ENCODE measurements around the gene WDR6. TPM values are rescaled to one million over a fixed set of nuclear protein-coding genes. Genes with fewer than 3 reads are reported as not detected.

Gene WDR6
- total RNA-seq, result 70.9 and 85.1 TPM in 2 replicates

GRCh38 chr3:49007068-49007770, at the start of gene WDR6:
TSS of gene WDR6 (plus strand) at chr3:49007391. CDS start at chr3:49007432, 41 bp downstream.

GRCh38 chr3:48989796-48990635, 17.2 kb upstream of the WDR6 start, which contains the start of gene P4HTM:
TSS of gene P4HTM (plus strand) at chr3:48990241. CDS start at chr3:48990257, 16 bp downstream.

GRCh38 chr3:49017971-49018706, 10.9 kb downstream of the WDR6 start, which contains the start of gene DALRD3:
TSS of gene DALRD3 (minus strand) at chr3:49018580. CDS start at chr3:49018564, 16 bp downstream.

GRCh38 chr3:49021813-49022687, 14.9 kb downstream of the WDR6 start, which contains the start of gene NDUFAF3:
TSS of gene NDUFAF3 (plus strand) at chr3:49022121. CDS start at chr3:49022145, 24 bp downstream.

GRCh38 chr3:49028673-49029562, 21.7 kb downstream of the WDR6 start, which contains the start of gene IMPDH2:
TSS of gene IMPDH2 (minus strand) at chr3:49029398. CDS start at chr3:49029350, 48 bp downstream.

Other genes with a start within 250 kb of the WDR6 start
- gene PRKAR2A, start 159.5 kb upstream of the WDR6 start, total RNA-seq, result 30.2 and 82.2 TPM in 2 replicates
- 19.9 and 21.8 TPM in 2 replicates for gene SLC25A20, start 108.5 kb upstream of the WDR6 start, total RNA-seq
- 82.4 and 92.6 TPM in 2 replicates for gene ARIH2, start 88.5 kb upstream of the WDR6 start, total RNA-seq
- gene P4HTM, start 17.1 kb upstream of the WDR6 start, total RNA-seq, result 24.6 and 42.4 TPM in 2 replicates
- 60.7 and 60.8 TPM in 2 replicates for gene DALRD3, start 11.2 kb downstream of the WDR6 start, total RNA-seq
- 58.4 and 80.2 TPM in 2 replicates for gene NDUFAF3, start 14.7 kb downstream of the WDR6 start, total RNA-seq
- 312 and 352 TPM in 2 replicates for gene IMPDH2, start 22.0 kb downstream of the WDR6 start, total RNA-seq
- gene QRICH1, start 86.7 kb downstream of the WDR6 start, total RNA-seq, result 60.5 and 87.7 TPM in 2 replicates
- gene QARS1, start 97.4 kb downstream of the WDR6 start, total RNA-seq, result 331 and 342 TPM in 2 replicates
- 56.4 and 61.4 TPM in 2 replicates for gene USP19, start 113.4 kb downstream of the WDR6 start, total RNA-seq
- gene LAMB2, start 125.7 kb downstream of the WDR6 start, total RNA-seq, result 296 and 640 TPM in 2 replicates
- gene CCDC71, start 158.9 kb downstream of the WDR6 start, total RNA-seq, result 18.1 and 24.7 TPM in 2 replicates
- gene KLHDC8B, start 164.2 kb downstream of the WDR6 start, total RNA-seq, result 16.9 and 21.5 TPM in 2 replicates